Upper lobe of right lung (tissue), 1 donor: ENCODE results near the gene TSPAN11. TPM values are rescaled to one million over a fixed set of nuclear protein-coding genes. Genes with fewer than 3 reads are reported as not detected.

Experiments used
- ATAC-seq: fragments of 200-7000 bp; cut with Tn5 transposase; one replicate; pipeline ENCODE4 v1.9.1; 2020; ENCODE audit warnings: mild to moderate bottlenecking, moderate library complexity
- DNase-seq: peaks from one replicate; pipeline ENCODE4 v3.0.0-alpha.2; 2020
- H3K27ac ChIP-seq: fragments of 200-600 bp; one replicate; pipeline ENCODE4 v1.8.0; 2022
- H3K27me3 ChIP-seq: fragments of 200-600 bp; one replicate; pipeline ENCODE4 v1.8.0; 2022; ENCODE audit warnings: mild to moderate bottlenecking
- H3K36me3 ChIP-seq: fragments of 200-600 bp; one replicate; pipeline ENCODE4 v1.8.0; 2022
- H3K4me1 ChIP-seq: fragments of 200-600 bp; one replicate; pipeline ENCODE4 v1.8.0; 2022
- H3K4me3 ChIP-seq: fragments of 200-600 bp; one replicate; pipeline ENCODE4 v1.8.0; 2022; ENCODE audit warnings: mild to moderate bottlenecking
- H3K9me3 ChIP-seq: fragments of 200-600 bp; one replicate; pipeline ENCODE4 v1.8.0; 2022
- intact Hi-C: fragments of 100-400 bp; cut with DNase I; formaldehyde crosslinking; loops from one replicate; pipeline ENCODE4 v1.11.0; 2022
- total RNA-seq: library from RNA; stranded (reverse); fragmentation: NEBNext Ultra II Directional; extraction: Animal tissue kit (Norgen Biotek cat#: 25700); gene quantifications from one replicate; pipeline ENCODE4 v1.2.1, GENCODE V29; 2021
- TF ChIP-seq, protein P1 (sequence below): fragments of 200-600 bp; IDR thresholded peaks from one replicate; pipeline ENCODE4 v1.8.0; 2022; ENCODE audit warnings: antibody characterized with exemption
- donor health status: DM: no; HTN: yes; CAD: no; lungs with severe emphysema.

The TSPAN11 gene
- total RNA-seq, 1 donor from 2014 or later = 7.8 TPM

DNA sequence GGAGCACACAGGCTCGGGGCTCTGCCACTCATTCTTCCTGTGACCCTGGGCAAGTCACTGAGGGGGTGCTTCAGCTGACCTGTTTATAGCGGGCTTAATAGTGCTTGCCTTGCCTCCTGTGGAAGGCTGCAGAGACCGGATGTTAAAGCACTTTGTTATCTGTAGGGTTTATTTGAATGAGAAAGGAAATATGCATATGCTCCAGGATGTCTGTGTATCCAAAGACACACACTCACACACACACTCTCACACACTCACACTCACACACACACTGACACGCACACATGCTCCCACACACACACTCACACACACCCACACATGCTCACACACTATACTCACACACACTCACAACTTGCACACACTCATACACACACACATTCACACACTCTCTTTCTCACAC lies 91.0 kb downstream of the TSPAN11 start:
- Histone ChIP-seq H3K27me3 (no peaks in the 10 kb centered on the region), H3K9me3 (no peaks in the 10 kb centered on the region), H3K4me1 (no peaks in the 10 kb centered on the region), H3K27ac (no peak overlapping the region), H3K36me3 (no peaks in the 10 kb centered on the region), H3K4me3 (no peak overlapping the region)
- TF ChIP-seq, protein P1, sequence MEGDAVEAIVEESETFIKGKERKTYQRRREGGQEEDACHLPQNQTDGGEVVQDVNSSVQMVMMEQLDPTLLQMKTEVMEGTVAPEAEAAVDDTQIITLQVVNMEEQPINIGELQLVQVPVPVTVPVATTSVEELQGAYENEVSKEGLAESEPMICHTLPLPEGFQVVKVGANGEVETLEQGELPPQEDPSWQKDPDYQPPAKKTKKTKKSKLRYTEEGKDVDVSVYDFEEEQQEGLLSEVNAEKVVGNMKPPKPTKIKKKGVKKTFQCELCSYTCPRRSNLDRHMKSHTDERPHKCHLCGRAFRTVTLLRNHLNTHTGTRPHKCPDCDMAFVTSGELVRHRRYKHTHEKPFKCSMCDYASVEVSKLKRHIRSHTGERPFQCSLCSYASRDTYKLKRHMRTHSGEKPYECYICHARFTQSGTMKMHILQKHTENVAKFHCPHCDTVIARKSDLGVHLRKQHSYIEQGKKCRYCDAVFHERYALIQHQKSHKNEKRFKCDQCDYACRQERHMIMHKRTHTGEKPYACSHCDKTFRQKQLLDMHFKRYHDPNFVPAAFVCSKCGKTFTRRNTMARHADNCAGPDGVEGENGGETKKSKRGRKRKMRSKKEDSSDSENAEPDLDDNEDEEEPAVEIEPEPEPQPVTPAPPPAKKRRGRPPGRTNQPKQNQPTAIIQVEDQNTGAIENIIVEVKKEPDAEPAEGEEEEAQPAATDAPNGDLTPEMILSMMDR = no peak
- intact Hi-C loops = no loop called here
- DNase-seq = peak; percentile 15
- ATAC-seq = peak; percentile 31

- no peaks in the 10 kb centered on the region for H3K36me3 ChIP-seq
- no peak overlapping the region for H3K4me3 ChIP-seq
- no peaks in the 10 kb centered on the region for H3K4me1 ChIP-seq
- H3K27ac ChIP-seq = no peak overlapping the region
- H3K27me3 ChIP-seq = no peaks in the 10 kb centered on the region
- H3K9me3 ChIP-seq = no peaks in the 10 kb centered on the region
- DNase-seq = peak; percentile 10
- TF ChIP-seq, protein P1 = no peak
- ATAC-seq = no peak
- intact Hi-C loops = no loop called here
These were observed 91.7 kb downstream of the TSPAN11 start for GRCh38 chr12:31018106-31018789.

GRCh38 chr12:31018790-31019505 lies 92.4 kb downstream of the TSPAN11 start:
- Histone ChIP-seq H3K9me3 (no peaks in the 10 kb centered on the region), H3K27me3 (no peaks in the 10 kb centered on the region), H3K4me1 (no peaks in the 10 kb centered on the region), H3K36me3 (no peaks in the 10 kb centered on the region), H3K27ac (no peak overlapping the region), H3K4me3 (no peak overlapping the region)
- intact Hi-C loops = no loop called here
- ATAC-seq (no peak), DNase-seq (no peak)
- TF ChIP-seq, protein P1 = no peak

- Histone ChIP-seq H3K27ac (no peak overlapping the region), H3K4me3 (no peak overlapping the region), H3K36me3 (no peaks in the 10 kb centered on the region), H3K27me3 (no peaks in the 10 kb centered on the region), H3K9me3 (no peaks in the 10 kb centered on the region), H3K4me1 (no peaks in the 10 kb centered on the region)
- peak; percentile 5 for DNase-seq
- TF ChIP-seq, protein P1 = no peak
- ATAC-seq = no peak
- intact Hi-C loops = no loop called here
These were observed 93.0 kb downstream of the TSPAN11 start for GRCh38 chr12:31019561-31019960.

DNA sequence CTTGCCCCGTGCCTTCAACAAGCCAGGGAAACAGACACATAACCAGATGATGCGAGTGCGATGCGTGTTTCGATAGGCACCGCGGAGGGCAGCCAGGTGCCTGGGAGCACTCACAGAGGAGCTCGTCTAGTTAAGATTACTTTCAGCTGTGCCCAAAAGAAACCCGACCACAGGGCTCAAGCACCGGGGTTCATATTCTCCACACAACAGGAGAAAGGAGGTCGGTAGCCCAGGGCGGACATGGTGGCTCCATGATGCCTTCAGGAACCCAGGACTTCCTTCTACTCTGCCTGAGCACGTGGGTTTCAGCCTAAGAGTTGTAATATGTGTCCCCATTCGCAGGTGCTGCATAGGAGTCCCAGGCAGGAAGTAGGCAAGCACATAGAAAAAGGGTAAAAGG lies 93.4 kb downstream of the TSPAN11 start:
- ATAC-seq (no peak), DNase-seq (peak; percentile 28)

More for the DNA sequence above, 93.4 kb downstream of the TSPAN11 start:
- no peaks in the 10 kb centered on the region for H3K9me3 ChIP-seq
- intact Hi-C loops = no loop called here
- no peaks in the 10 kb centered on the region for H3K27me3 ChIP-seq
- H3K27ac ChIP-seq = no peak overlapping the region
- TF ChIP-seq, protein P1 = no peak
- H3K4me3 ChIP-seq = no peak overlapping the region
- H3K36me3 ChIP-seq = no peaks in the 10 kb centered on the region
- H3K4me1 ChIP-seq = no peaks in the 10 kb centered on the region
